Stomach smooth muscle (tissue), 2 donors: ENCODE results near the gene CERS6.

Experiments
- H3K27ac ChIP-seq: one replicate; pipeline ENCODE4 v1.7.0; 2013; ENCODE audit warnings: mild to moderate bottlenecking, low read length, inconsistent platforms
- H3K27me3 ChIP-seq, 2 donors: one replicate each; pipeline ENCODE4 v1.7.0; 2013; ENCODE audit warnings: low read length in 2 of 2; ENCODE audit not compliant: insufficient read depth in 2 of 2, control insufficient read depth in 1 of 2
- H3K36me3 ChIP-seq, 2 donors: one replicate each; pipeline ENCODE4 v1.7.0; 2013; ENCODE audit warnings: low read length in 2 of 2; ENCODE audit not compliant: control insufficient read depth in 2 of 2, insufficient read depth in 2 of 2
- H3K4me1 ChIP-seq: one replicate; pipeline ENCODE4 v1.7.0; 2013; ENCODE audit warnings: low read length; ENCODE audit not compliant: control insufficient read depth, insufficient read depth
- H3K4me3 ChIP-seq, 2 donors: one replicate each; pipeline ENCODE4 v1.7.0; 2013; ENCODE audit warnings: low read length in 2 of 2
- H3K9ac ChIP-seq, 2 donors: one replicate each; pipeline ENCODE4 v1.7.0; 2013; ENCODE audit warnings: low read length in 2 of 2, mild to moderate bottlenecking in 1 of 2
- H3K9me3 ChIP-seq, 2 donors: one replicate each; pipeline ENCODE4 v1.7.0; 2013; ENCODE audit warnings: low read length in 2 of 2; ENCODE audit not compliant: control insufficient read depth in 2 of 2
- donor health status: healthy.
- donor health status: Pancreatic carcinoma.

Gene CERS6

GRCh38 chr2:168566974-168567665 lies 111.0 kb downstream of the CERS6 start:
- peak overlapping the region; percentile 68 for H3K27ac ChIP-seq
- H3K36me3 ChIP-seq, result peaks cover 2 to 5% of the 10 kb centered on the region in 2 donors
- H3K27me3 ChIP-seq, result no peaks in the 10 kb centered on the region
- peaks cover 40% of the 10 kb centered on the region for H3K4me1 ChIP-seq
- no peak overlapping the region for H3K9ac ChIP-seq
- H3K9me3 ChIP-seq, result no peaks in the 10 kb centered on the region
- H3K4me3 ChIP-seq, result no peak overlapping the region

- no peaks in the 10 kb centered on the region for H3K9me3 ChIP-seq
- H3K27ac ChIP-seq, result peak overlapping the region; percentile 68
- no peaks in the 10 kb centered on the region for H3K27me3 ChIP-seq
- no peak overlapping the region for H3K4me3 ChIP-seq
- peaks cover 42% of the 10 kb centered on the region for H3K4me1 ChIP-seq
- no peak overlapping the region for H3K9ac ChIP-seq
- peaks cover 0 to 3% of the 10 kb centered on the region in 2 donors for H3K36me3 ChIP-seq
Measured at GRCh38 chr2:168567836-168568235, 111.8 kb downstream of the CERS6 start.

- Histone ChIP-seq H3K9ac (no peak overlapping the region), H3K36me3 (no peaks in the 10 kb centered on the region), H3K4me1 (peaks cover 47% of the 10 kb centered on the region), H3K4me3 (peak overlapping the region in 1 of 2 donors; percentile 9), H3K27ac (peak overlapping the region; percentile 76), H3K9me3 (no peaks in the 10 kb centered on the region), H3K27me3 (no peaks in the 10 kb centered on the region)
Measured at GRCh38 chr2:168568476-168569267, 112.6 kb downstream of the CERS6 start.

- Histone ChIP-seq H3K4me3 (no peak overlapping the region), H3K36me3 (no peaks in the 10 kb centered on the region), H3K4me1 (peaks cover 46% of the 10 kb centered on the region), H3K27me3 (no peaks in the 10 kb centered on the region), H3K27ac (peak overlapping the region; percentile 47), H3K9ac (no peak overlapping the region), H3K9me3 (no peaks in the 10 kb centered on the region)
Measured at GRCh38 chr2:168571061-168571460, 115.0 kb downstream of the CERS6 start.

GRCh38 chr2:168573128-168573903 lies 117.2 kb downstream of the CERS6 start:
- Histone ChIP-seq H3K4me1 (peaks cover 32% of the 10 kb centered on the region), H3K4me3 (no peak overlapping the region), H3K27ac (no peak overlapping the region), H3K9me3 (no peaks in the 10 kb centered on the region), H3K9ac (no peak overlapping the region), H3K27me3 (no peaks in the 10 kb centered on the region), H3K36me3 (no peaks in the 10 kb centered on the region)

- no peaks in the 10 kb centered on the region for H3K27me3 ChIP-seq
- no peaks in the 10 kb centered on the region for H3K9me3 ChIP-seq
- H3K27ac ChIP-seq, result no peak overlapping the region
- peaks cover 16% of the 10 kb centered on the region for H3K4me1 ChIP-seq
- no peaks in the 10 kb centered on the region for H3K36me3 ChIP-seq
- no peak overlapping the region for H3K9ac ChIP-seq
- H3K4me3 ChIP-seq, result no peak overlapping the region
Measured at GRCh38 chr2:168574856-168575630, 119.0 kb downstream of the CERS6 start.

- Histone ChIP-seq H3K4me3 (no peak overlapping the region), H3K27ac (no peak overlapping the region), H3K9ac (no peak overlapping the region), H3K27me3 (no peaks in the 10 kb centered on the region), H3K4me1 (peaks cover 9% of the 10 kb centered on the region), H3K36me3 (no peaks in the 10 kb centered on the region), H3K9me3 (no peaks in the 10 kb centered on the region)
Measured at GRCh38 chr2:168577885-168578284, 121.8 kb downstream of the CERS6 start.

GRCh38 chr2:168583064-168583709 lies 127.1 kb downstream of the CERS6 start:
- Histone ChIP-seq H3K9me3 (no peaks in the 10 kb centered on the region), H3K9ac (peak overlapping the region in 1 of 2 donors; percentile 34), H3K27me3 (no peaks in the 10 kb centered on the region), H3K27ac (peak overlapping the region; percentile 8), H3K4me3 (no peak overlapping the region), H3K36me3 (no peaks in the 10 kb centered on the region), H3K4me1 (peaks cover 17% of the 10 kb centered on the region)

- peaks cover 17% of the 10 kb centered on the region for H3K4me1 ChIP-seq
- peak overlapping the region in 1 of 2 donors; percentile 34 for H3K9ac ChIP-seq
- no peaks in the 10 kb centered on the region for H3K9me3 ChIP-seq
- peak overlapping the region in 1 of 2 donors; percentile 16 for H3K4me3 ChIP-seq
- peak overlapping the region; percentile 8 for H3K27ac ChIP-seq
- no peaks in the 10 kb centered on the region for H3K27me3 ChIP-seq
- H3K36me3 ChIP-seq, result no peaks in the 10 kb centered on the region
Measured at GRCh38 chr2:168583710-168584521, 127.8 kb downstream of the CERS6 start.
